ENCODE measurements around the gene SORBS2. TPM values are rescaled to one million over a fixed set of nuclear protein-coding genes. Genes with fewer than 3 reads are reported as not detected.

Gene SORBS2
- total and polyA plus RNA-seq, 2 of the 4 experiments (the other 2 are of a cell fraction) = 0.18 TPM; not detected in 1

GRCh38 chr4:185665655-185666054 is 146.3 kb downstream of the SORBS2 start:
- H3K4me1 ChIP-seq (ENCODE audit: control insufficient read depth, insufficient read depth, low read length) = no peaks in the 10 kb centered on the region
- H3K9ac ChIP-seq (ENCODE audit: low read depth, low read length) = no peak overlapping the region
- in situ Hi-C loops (cut with MboI; ENCODE audit: low sequenced_read_pairs) (no loop called here), intact Hi-C loops (cut with micrococcal nuclease) (no loop called here), dilution Hi-C loops (cut with HindIII; ENCODE audit: low sequenced_read_pairs, unreplicated experiment) (no loop called here)
- H3K4me2 ChIP-seq (ENCODE audit: low read depth, low read length) = no peak overlapping the region
- H2BK15ac ChIP-seq (ENCODE audit: low read depth, low read length) = no peak overlapping the region
- POLR2A ChIA-PET (ENCODE audit: unreplicated experiment) = no interaction called here
- 63% methylated on average over 5 of the region's 11 CpGs; no CpG with 5 or more reads in 1 of the 2 experiments for WGBS, 2 experiments (ENCODE audit: extremely low coverage in 2 of 2, insufficient read length in 1 of 2)
- no peak overlapping the region for H2AFZ ChIP-seq (replicated peaks; ENCODE audit: low read length, poor library complexity)
- peaks cover 13% of the 10 kb centered on the region for H3K27me3 ChIP-seq (ENCODE audit: control insufficient read depth, insufficient read depth, low read length)
- DNase-seq (no peak), ATAC-seq (ENCODE audit: low read depth) (no peak)
- no peaks in the 10 kb centered on the region for H3K9me1 ChIP-seq (ENCODE audit: insufficient read depth, low read length)
- no peaks in the 10 kb centered on the region for H3K36me3 ChIP-seq (ENCODE audit: control insufficient read depth, insufficient read depth, low read length)
- H2AK9ac ChIP-seq (replicated peaks; ENCODE audit: low read depth, low read length, poor library complexity) = no peak overlapping the region
- H4K8ac ChIP-seq (ENCODE audit: low read depth in 2 of 2, low read length in 2 of 2) = no peak overlapping the region
- H2AK5ac ChIP-seq (ENCODE audit: low read depth, low read length) = no peak overlapping the region
- no TSS peak for BruUV-seq (replicated peaks)
- H2BK5ac ChIP-seq (ENCODE audit: low read depth, low read length, poor library complexity, severe bottlenecking) = no peak overlapping the region
- no peaks in the 10 kb centered on the region for H4K20me1 ChIP-seq (ENCODE audit: insufficient read depth, low read length)
- H3K79me1 ChIP-seq (ENCODE audit: low read depth in 1 of 2, low read length in 2 of 2) = no peaks in the 10 kb centered on the region
- no peak overlapping the region for H3K14ac ChIP-seq (replicated peaks; ENCODE audit: low read depth, low read length)
- H4K91ac ChIP-seq (ENCODE audit: insufficient read depth, low read depth, low read length) = no peak overlapping the region
- H3K27ac ChIP-seq (ENCODE audit: insufficient read depth, low read length) = no peak overlapping the region
- CTCF ChIA-PET = interaction anchor here (1.1 to 2.0 kb wide), 2 partner anchors 356 to 373 kb away, joined by 3 to 6 read pairs; no protein-coding TSS in a partner anchor
- no peak overlapping the region for H3K18ac ChIP-seq (ENCODE audit: low read depth, low read length)
- no peak for TF ChIP-seq FOS (IDR thresholded peaks at IDR 0.05; ENCODE audit: low read depth, low read length)
- TF ChIP-seq RFX5 (IDR thresholded peaks at IDR 0.05; ENCODE audit: low read depth, low read length) = no peak
- TF ChIP-seq NFE2L2 (IDR thresholded peaks at IDR 0.05; ENCODE audit: low read depth, low read length) = no peak
- H3K9me3 ChIP-seq (ENCODE audit: control insufficient read depth, insufficient read depth, low read length) = no peaks in the 10 kb centered on the region
- no peak overlapping the region for H4K5ac ChIP-seq (ENCODE audit: low read depth, low read length)
- H3K56ac ChIP-seq (ENCODE audit: extremely low read depth, insufficient read depth, low read length) = no peak overlapping the region
- no peak overlapping the region for H3K23ac ChIP-seq (ENCODE audit: low read depth, low read length)
- no peak overlapping the region for H2BK120ac ChIP-seq (ENCODE audit: low read depth, low read length)
- no peak overlapping the region for H2BK20ac ChIP-seq (ENCODE audit: low read depth, low read length)
- no peak overlapping the region for H3K4ac ChIP-seq (ENCODE audit: low read depth, low read length)
- no peak overlapping the region for H3K4me3 ChIP-seq (ENCODE audit: insufficient read depth, low read depth, low read length)

All from IMR-90 (cell line).